Loucy (cell line): ENCODE data around the gene GLOD5.

Experiments
- CTCF ChIP-seq: fragments of 200-600 bp; sonication (generic); conservative IDR thresholded peaks from 2 replicates; pipeline ENCODE4 v1.5.1; 2014; ENCODE audit warnings: mild to moderate bottlenecking, antibody characterized with exemption, low read length
- EZH2phosphoT487 ChIP-seq: fragments of 200-600 bp; IDR thresholded peaks from 2 replicates; pipeline ENCODE4 v1.6.1; 2018; ENCODE audit warnings: antibody characterized with exemption, mild to moderate bottlenecking, moderate library complexity, borderline replicate concordance

- TF ChIP-seq EZH2phosphoT487 (no peak), CTCF (no peak)
These were observed 32.4 kb downstream of the GLOD5 start for GRCh38 chrX:48793935-48794334.
